Lower leg skin (tissue), 4 donors: ENCODE results near the gene MTM1. TPM values are rescaled to one million over a fixed set of nuclear protein-coding genes. Genes with fewer than 3 reads are reported as not detected.
A peak's percentile ranks its signal among the peaks of the same experiment; 100 is the strongest.

Source experiments
- DNase-seq, 2 donors: peaks; one replicate each; pipeline ENCODE4 v3.0.0-alpha.2; 2019; ENCODE audit warnings: low spot score in 2 of 2
- H3K4me3 ChIP-seq: fragments of 200-600 bp; sonication (generic); 2 replicates; pipeline ENCODE4 v1.5.1; 2017; ENCODE audit warnings: mild to moderate bottlenecking, low read depth; ENCODE audit not compliant: poor library complexity, severe bottlenecking
- CTCF ChIP-seq, 3 donors: fragments of 450-650 bp; IDR thresholded peaks; one replicate each; pipeline ENCODE4 v1.5.1; 2016; ENCODE audit warnings: antibody characterized with exemption in 3 of 3, mild to moderate bottlenecking in 3 of 3, moderate library complexity in 2 of 3
- POLR2A ChIP-seq, 2 donors: fragments of 450-650 bp; IDR thresholded peaks; one replicate each; pipeline ENCODE4 v1.6.1; 2016 to 2017; ENCODE audit warnings: antibody characterized with exemption in 2 of 2, mild to moderate bottlenecking in 1 of 2, moderate library complexity in 1 of 2
- WGBS, 2 donors: methylation state at CpG; one replicate each; pipeline ENCODE4 v1.1.5; 2018; 5-methylcytosine and 5-hydroxymethylcytosine counted together
- intact Hi-C: fragments of 100-400 bp; cut with DNase I; formaldehyde crosslinking; loops from one replicate; pipeline ENCODE4 v1.15.0; 2023; ENCODE audit warnings: low total_unique reads
- total RNA-seq, 4 donors: library from RNA; depleted of rRNA; stranded (reverse); fragments of >200 nt; gene quantifications; one replicate each; pipeline ENCODE4 v1.1.0, GENCODE V29; 2016

Gene MTM1
- total RNA-seq, 4 donors from 2014 or later: 11.0 to 21.0 (median 14.1) TPM

- 23 to 36% methylated on average over 15 to 29 of the region's 54 CpGs for WGBS, 2 donors
- peak; percentile 24 to 93 for DNase-seq
- H3K4me3 ChIP-seq: no peak overlapping the region
- intact Hi-C loops: no loop called here
- TF ChIP-seq CTCF (IDR thresholded peaks at IDR 0.05): no peak
- no peak for TF ChIP-seq POLR2A (IDR thresholded peaks at IDR 0.05)
Measured at GRCh38 chrX:150547375-150548115, 20.9 kb upstream of the MTM1 start.

- TF ChIP-seq POLR2A (IDR thresholded peaks at IDR 0.05) (no peak), CTCF (IDR thresholded peaks at IDR 0.05) (no peak)
- intact Hi-C loops: no loop called here
- H3K4me3 ChIP-seq: no peak overlapping the region
- no peak for DNase-seq
- WGBS, 2 donors: 66 to 80% methylated on average over 4 of the region's 4 CpGs
Measured at GRCh38 chrX:150548251-150548650, 20.2 kb upstream of the MTM1 start.

- 33 to 49% methylated on average over 2 of the region's 2 CpGs for WGBS, 2 donors
- TF ChIP-seq CTCF (IDR thresholded peaks at IDR 0.05): no peak
- TF ChIP-seq POLR2A (IDR thresholded peaks at IDR 0.05): no peak
- no peak for DNase-seq
- no peak overlapping the region for H3K4me3 ChIP-seq
- intact Hi-C loops: no loop called here
Measured at GRCh38 chrX:150548684-150549083, 19.7 kb upstream of the MTM1 start.

GRCh38 chrX:150551963-150552362, 16.5 kb upstream of the MTM1 start:
- 75 to 97% methylated on average over 3 of the region's 3 CpGs for WGBS, 2 donors
- H3K4me3 ChIP-seq: no peak overlapping the region
- DNase-seq: no peak
- intact Hi-C loops: no loop called here
- TF ChIP-seq CTCF (IDR thresholded peaks at IDR 0.05) (no peak), POLR2A (IDR thresholded peaks at IDR 0.05) (no peak)

- H3K4me3 ChIP-seq: no peak overlapping the region
- DNase-seq: no peak
- WGBS, 2 donors: 35 to 44% methylated on average over 5 to 7 of the region's 7 CpGs
- intact Hi-C loops: no loop called here
- no peak for TF ChIP-seq CTCF (IDR thresholded peaks at IDR 0.05)
- no peak for TF ChIP-seq POLR2A (IDR thresholded peaks at IDR 0.05)
Measured at GRCh38 chrX:150558424-150558823, 10.0 kb upstream of the MTM1 start.

GRCh38 chrX:150564838-150565237, 3.6 kb upstream of the MTM1 start:
- intact Hi-C loops: no loop called here
- no peak overlapping the region for H3K4me3 ChIP-seq
- no peak for DNase-seq
- TF ChIP-seq POLR2A (IDR thresholded peaks at IDR 0.05) (no peak), CTCF (IDR thresholded peaks at IDR 0.05) (no peak)
- 58 to 78% methylated on average over 3 of the region's 3 CpGs for WGBS, 2 donors
